Trophoblast cell (in vitro differentiated cells and primary cell): ENCODE measurements around the gene SORL1.

Source experiments
- DNase-seq, 2 donors: peaks; one replicate each; pipeline ENCODE4 v3.0.0-alpha.2; 2016
- H2AFZ ChIP-seq: 2 replicates; pipeline ENCODE4 v1.6.1; 2013; ENCODE audit warnings: low read length, moderate library complexity, mild to moderate bottlenecking; ENCODE audit not compliant: insufficient read depth, poor library complexity
- H2AK5ac ChIP-seq: 2 replicates; pipeline ENCODE4 v1.6.1; 2013; ENCODE audit warnings: mild to moderate bottlenecking, low read length
- H2BK120ac ChIP-seq: 2 replicates; pipeline ENCODE4 v1.6.1; 2013; ENCODE audit warnings: low read length, mild to moderate bottlenecking, moderate library complexity; ENCODE audit not compliant: insufficient read depth, poor library complexity
- H2BK12ac ChIP-seq: 2 replicates; pipeline ENCODE4 v1.6.1; 2013; ENCODE audit warnings: mild to moderate bottlenecking, low read length, moderate library complexity
- H2BK5ac ChIP-seq: 2 replicates; pipeline ENCODE4 v1.6.1; 2013; ENCODE audit warnings: low read length, low read depth, moderate library complexity, mild to moderate bottlenecking; ENCODE audit not compliant: poor library complexity
- H3K14ac ChIP-seq: 2 replicates; pipeline ENCODE4 v1.6.1; 2013; ENCODE audit warnings: mild to moderate bottlenecking, low read length
- H3K18ac ChIP-seq: 2 replicates; pipeline ENCODE4 v1.6.1; 2013; ENCODE audit warnings: mild to moderate bottlenecking, low read length
- H3K23ac ChIP-seq: 2 replicates; pipeline ENCODE4 v1.6.1; 2013; ENCODE audit warnings: low read length
- H3K27ac ChIP-seq: 2 replicates; pipeline ENCODE4 v1.5.1; 2013; ENCODE audit warnings: low read depth, mild to moderate bottlenecking, inconsistent platforms, low read length, moderate library complexity
- H3K27me3 ChIP-seq: 2 replicates; pipeline ENCODE4 v1.6.1; 2013; ENCODE audit warnings: inconsistent platforms, mild to moderate bottlenecking, low read length, moderate library complexity; ENCODE audit not compliant: insufficient read depth
- H3K36me3 ChIP-seq, 2 experiments: 1 replicate in 1 of 2; 2 replicates in 1 of 2; pipeline ENCODE4 v1.6.1; 2013; ENCODE audit warnings: low read length in 2 of 2, mild to moderate bottlenecking in 2 of 2, moderate library complexity in 1 of 2; ENCODE audit not compliant: insufficient read depth in 2 of 2, control insufficient read depth in 1 of 2
- H3K4ac ChIP-seq: 2 replicates; pipeline ENCODE4 v1.6.1; 2013; ENCODE audit warnings: low read depth, mild to moderate bottlenecking, low read length, moderate library complexity
- H3K4me1 ChIP-seq, 2 experiments: 1 replicate in 1 of 2; 2 replicates in 1 of 2; pipeline ENCODE4 v1.6.1; 2013; ENCODE audit warnings: low read length in 2 of 2, mild to moderate bottlenecking in 2 of 2, moderate library complexity in 1 of 2; ENCODE audit not compliant: insufficient read depth in 2 of 2, control insufficient read depth in 1 of 2
- H3K4me2 ChIP-seq: 2 replicates; pipeline ENCODE4 v1.6.1; 2013; ENCODE audit warnings: inconsistent platforms, mild to moderate bottlenecking, low read length, moderate library complexity
- H3K4me3 ChIP-seq: 2 replicates; pipeline ENCODE4 v1.5.1; 2013; ENCODE audit warnings: mild to moderate bottlenecking, low read depth, low read length, inconsistent platforms
- H3K79me1 ChIP-seq: one replicate; pipeline ENCODE4 v1.6.1; 2013; ENCODE audit warnings: low read length
- H3K79me2 ChIP-seq: 2 replicates; pipeline ENCODE4 v1.6.1; 2013; ENCODE audit warnings: low read length, mild to moderate bottlenecking; ENCODE audit not compliant: control insufficient read depth, insufficient read depth, poor library complexity
- H3K9ac ChIP-seq: 2 replicates; pipeline ENCODE4 v1.6.1; 2013; ENCODE audit warnings: mild to moderate bottlenecking, low read length
- H3K9me3 ChIP-seq: 2 replicates; pipeline ENCODE4 v1.6.1; 2013; ENCODE audit warnings: low read depth, mild to moderate bottlenecking, control low read depth, inconsistent platforms, low read length; ENCODE audit not compliant: insufficient read depth
- H4K12ac ChIP-seq: 2 replicates; pipeline ENCODE4 v1.6.1; 2013; ENCODE audit warnings: low read depth, mild to moderate bottlenecking, low read length, moderate library complexity
- H4K8ac ChIP-seq: 2 replicates; pipeline ENCODE4 v1.6.1; 2013; ENCODE audit warnings: low read depth, mild to moderate bottlenecking, low read length, moderate library complexity
- H4K91ac ChIP-seq: one replicate; pipeline ENCODE4 v1.6.1; 2013; ENCODE audit warnings: low read depth, mild to moderate bottlenecking, low read length, moderate library complexity
- WGBS: extraction: QIAGEN DNeasy Blood & Tissue Kit; methylation state at CpG from one replicate; pipeline ENCODE4 v1.1.7; 2013; ENCODE audit warnings: missing lambda C conversion rate; ENCODE audit not compliant: insufficient read length, insufficient coverage; ENCODE audit errors: extremely low coverage; 5-methylcytosine and 5-hydroxymethylcytosine counted together

SORL1 gene

DNA sequence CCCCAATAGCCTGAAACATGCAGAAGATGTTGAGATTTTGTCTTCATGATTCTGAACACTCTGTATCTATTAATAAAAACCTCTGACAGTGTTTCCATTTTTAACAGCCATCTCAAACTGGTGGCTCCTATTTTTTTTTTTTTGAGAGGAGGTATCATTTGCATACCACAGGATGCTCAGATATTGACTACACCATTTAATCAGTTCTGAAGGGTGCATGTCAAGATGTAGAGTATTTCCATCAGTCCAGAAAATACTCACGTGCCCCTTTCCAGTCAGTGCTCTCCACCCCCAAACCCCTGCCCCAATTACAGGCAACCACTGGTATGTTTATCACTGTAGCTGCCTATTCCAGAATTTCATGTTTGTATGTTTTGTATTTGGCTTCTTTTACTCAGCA, 85.9 kb downstream of the SORL1 start:
- no peak overlapping the region for H3K4ac ChIP-seq
- H3K23ac ChIP-seq, result no peak overlapping the region
- no peaks in the 10 kb centered on the region for H3K79me1 ChIP-seq
- no peak overlapping the region for H2BK12ac ChIP-seq
- no peak overlapping the region for H4K91ac ChIP-seq
- no peak overlapping the region for H2AK5ac ChIP-seq
- no peaks in the 10 kb centered on the region for H3K27me3 ChIP-seq
- no peak for DNase-seq
- no peak overlapping the region for H3K4me3 ChIP-seq
- H3K4me2 ChIP-seq, result no peak overlapping the region
- H4K12ac ChIP-seq, result no peak overlapping the region
- H4K8ac ChIP-seq, result no peak overlapping the region
- H2AFZ ChIP-seq, result no peak overlapping the region
- no peak overlapping the region for H3K9ac ChIP-seq
- no peak overlapping the region for H2BK5ac ChIP-seq
- H3K9me3 ChIP-seq, result no peaks in the 10 kb centered on the region
- no CpG with 5 or more reads among the region's 1 CpG for whole genome bisulfite sequencing
- H3K27ac ChIP-seq, result no peak overlapping the region
- no peak overlapping the region for H3K18ac ChIP-seq
- no peak overlapping the region for H2BK120ac ChIP-seq
- no peak overlapping the region for H3K14ac ChIP-seq
- H3K4me1 ChIP-seq, result no peaks in the 10 kb centered on the region
- H3K36me3 ChIP-seq, result no peaks in the 10 kb centered on the region
- no peaks in the 10 kb centered on the region for H3K79me2 ChIP-seq

DNA sequence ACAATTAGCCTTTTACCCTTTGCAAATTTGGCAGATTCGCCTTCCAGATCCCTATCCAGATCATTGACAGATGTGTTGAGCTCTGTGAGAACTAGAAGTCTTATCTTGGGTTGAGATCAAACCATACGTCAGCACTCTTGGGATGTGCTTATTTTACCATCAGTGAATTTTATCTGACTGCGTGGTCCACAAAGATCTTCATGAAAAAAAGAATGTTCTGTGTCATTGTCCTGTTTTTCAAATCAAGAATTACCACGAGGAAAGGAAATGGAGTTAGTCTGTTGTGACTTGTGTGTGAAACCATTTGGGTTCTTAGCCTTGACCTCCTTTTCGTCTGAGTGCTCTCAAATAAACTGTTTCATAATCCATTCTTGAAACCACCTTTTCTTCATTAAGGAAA, 86.9 kb downstream of the SORL1 start:
- no peaks in the 10 kb centered on the region for H3K36me3 ChIP-seq
- no peak overlapping the region for H3K4me2 ChIP-seq
- H3K27me3 ChIP-seq, result no peaks in the 10 kb centered on the region
- no peak overlapping the region for H3K4me3 ChIP-seq
- H3K9me3 ChIP-seq, result no peaks in the 10 kb centered on the region
- no peak overlapping the region for H3K18ac ChIP-seq
- no peaks in the 10 kb centered on the region for H3K79me1 ChIP-seq
- no peak overlapping the region for H2BK12ac ChIP-seq
- H2AK5ac ChIP-seq, result no peak overlapping the region
- no peak overlapping the region for H2BK120ac ChIP-seq
- no peak overlapping the region for H3K14ac ChIP-seq
- no peak overlapping the region for H3K4ac ChIP-seq
- H3K23ac ChIP-seq, result no peak overlapping the region
- H4K8ac ChIP-seq, result no peak overlapping the region
- WGBS, result no CpG with 5 or more reads among the region's 5 CpGs
- no peak overlapping the region for H2AFZ ChIP-seq
- no peak overlapping the region for H4K12ac ChIP-seq
- H3K9ac ChIP-seq, result no peak overlapping the region
- no peak overlapping the region for H2BK5ac ChIP-seq
- DNase-seq, result no peak
- H3K79me2 ChIP-seq, result no peaks in the 10 kb centered on the region
- H3K27ac ChIP-seq, result no peak overlapping the region
- no peaks in the 10 kb centered on the region for H3K4me1 ChIP-seq
- H4K91ac ChIP-seq, result no peak overlapping the region

DNA sequence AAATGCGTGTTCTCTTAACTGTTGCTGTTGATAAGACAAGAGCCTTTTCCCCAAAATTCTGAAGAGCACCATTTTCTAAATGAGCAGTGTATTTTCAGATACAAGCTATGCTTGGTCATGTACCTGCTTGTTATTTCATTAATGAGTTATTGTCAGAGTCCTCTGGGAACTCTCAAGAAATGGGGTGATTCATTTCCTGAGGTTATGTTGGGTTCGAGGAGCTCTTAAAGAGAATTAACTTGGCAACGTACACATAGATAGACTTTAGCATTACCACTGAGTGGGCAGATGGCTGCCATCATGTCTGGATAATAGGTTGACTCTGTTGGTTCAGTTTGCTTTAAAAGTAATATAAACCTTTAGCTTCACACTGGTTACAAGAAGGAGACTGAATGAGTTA, 88.5 kb downstream of the SORL1 start:
- Histone ChIP-seq H2AK5ac (no peak overlapping the region), H3K79me1 (no peaks in the 10 kb centered on the region), H3K4me2 (no peak overlapping the region), H3K14ac (no peak overlapping the region), H3K9me3 (no peaks in the 10 kb centered on the region), H3K4me1 (no peaks in the 10 kb centered on the region), H2BK120ac (no peak overlapping the region), H3K9ac (no peak overlapping the region), H4K8ac (no peak overlapping the region), H4K12ac (no peak overlapping the region), H3K4me3 (no peak overlapping the region), H3K4ac (no peak overlapping the region), H4K91ac (no peak overlapping the region), H3K27ac (no peak overlapping the region), H3K36me3 (no peaks in the 10 kb centered on the region), H3K79me2 (no peaks in the 10 kb centered on the region), H3K27me3 (no peaks in the 10 kb centered on the region), H2BK5ac (no peak overlapping the region), H2BK12ac (no peak overlapping the region), H3K18ac (no peak overlapping the region), H2AFZ (no peak overlapping the region), H3K23ac (no peak overlapping the region)
- no CpG with 5 or more reads among the region's 3 CpGs for WGBS
- DNase-seq, result no peak

DNA sequence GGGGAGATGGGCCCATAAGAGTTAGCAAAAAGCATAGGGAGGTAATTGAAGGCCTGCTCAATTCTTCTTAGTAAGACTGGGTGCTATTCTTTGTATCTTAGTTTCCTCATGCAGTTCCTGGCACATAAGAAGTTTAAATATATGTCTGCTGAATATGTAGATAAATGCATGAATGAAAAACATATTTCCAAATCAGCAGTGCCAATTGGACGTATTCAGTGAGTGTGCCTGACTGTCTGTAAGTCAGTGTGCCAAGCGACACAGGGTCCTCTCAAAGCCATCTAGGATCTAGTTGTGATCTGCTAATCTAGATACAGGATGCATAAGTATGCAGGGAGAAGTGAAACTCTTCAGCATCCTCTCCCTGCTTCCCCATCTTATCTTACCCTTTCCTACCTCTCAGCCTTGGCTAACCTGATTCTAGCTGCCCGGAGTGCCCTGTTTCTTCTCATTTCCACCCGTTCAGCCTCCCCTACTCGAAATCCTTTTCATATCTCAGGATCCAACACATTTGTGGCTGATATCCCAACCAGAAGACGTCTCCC, 91.8 kb downstream of the SORL1 start:
- no peak overlapping the region for H2BK12ac ChIP-seq
- no peaks in the 10 kb centered on the region for H3K36me3 ChIP-seq
- H2BK120ac ChIP-seq, result no peak overlapping the region
- no peak overlapping the region for H2BK5ac ChIP-seq
- H3K4ac ChIP-seq, result no peak overlapping the region
- H2AK5ac ChIP-seq, result no peak overlapping the region
- H3K4me2 ChIP-seq, result no peak overlapping the region
- H4K91ac ChIP-seq, result no peak overlapping the region
- WGBS, result no CpG with 5 or more reads among the region's 6 CpGs
- H4K12ac ChIP-seq, result no peak overlapping the region
- no peaks in the 10 kb centered on the region for H3K9me3 ChIP-seq
- H3K27ac ChIP-seq, result no peak overlapping the region
- no peaks in the 10 kb centered on the region for H3K27me3 ChIP-seq
- H3K23ac ChIP-seq, result no peak overlapping the region
- H3K18ac ChIP-seq, result no peak overlapping the region
- no peaks in the 10 kb centered on the region for H3K4me1 ChIP-seq
- H3K4me3 ChIP-seq, result no peak overlapping the region
- H2AFZ ChIP-seq, result no peak overlapping the region
- no peak overlapping the region for H4K8ac ChIP-seq
- no peaks in the 10 kb centered on the region for H3K79me2 ChIP-seq
- no peak overlapping the region for H3K9ac ChIP-seq
- H3K79me1 ChIP-seq, result no peaks in the 10 kb centered on the region
- DNase-seq, result no peak
- no peak overlapping the region for H3K14ac ChIP-seq
